IPS DF 4.7 (cell line): Measurements from ENCODE around the gene MBP.

Experiments used
- DNase-seq: peaks from one replicate; pipeline ENCODE4 v3.0.0-alpha.2; 2013; ENCODE audit warnings: low spot score; ENCODE audit errors: extremely low read depth

MBP gene

GRCh38 chr18:77084688-77085035 is 47.9 kb downstream of the MBP start:
- no peak for DNase-seq

GRCh38 chr18:77082316-77082955 is 50.1 kb downstream of the MBP start:
- DNase-seq, result no peak

DNA sequence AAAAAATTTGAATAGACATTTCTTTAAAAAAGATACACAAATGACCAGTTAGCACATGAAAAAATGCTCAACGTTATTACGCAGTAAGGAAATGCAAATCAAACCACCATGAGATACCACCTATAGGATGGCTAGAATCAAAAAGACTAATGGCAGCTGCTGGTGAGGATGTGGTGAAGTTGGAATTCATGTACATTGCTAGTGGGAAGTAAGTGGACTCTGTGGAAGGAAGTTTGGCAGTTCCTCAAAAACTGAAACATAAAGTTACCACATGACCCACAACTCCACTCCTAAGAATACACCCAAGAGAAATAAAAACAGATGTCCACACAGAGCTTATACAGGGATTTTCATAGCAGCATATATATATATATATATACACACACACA is 51.2 kb downstream of the MBP start:
- no peak for DNase-seq

- DNase-seq, result no peak
Observed at GRCh38 chr18:77079954-77080682, 52.5 kb downstream of the MBP start.

DNA sequence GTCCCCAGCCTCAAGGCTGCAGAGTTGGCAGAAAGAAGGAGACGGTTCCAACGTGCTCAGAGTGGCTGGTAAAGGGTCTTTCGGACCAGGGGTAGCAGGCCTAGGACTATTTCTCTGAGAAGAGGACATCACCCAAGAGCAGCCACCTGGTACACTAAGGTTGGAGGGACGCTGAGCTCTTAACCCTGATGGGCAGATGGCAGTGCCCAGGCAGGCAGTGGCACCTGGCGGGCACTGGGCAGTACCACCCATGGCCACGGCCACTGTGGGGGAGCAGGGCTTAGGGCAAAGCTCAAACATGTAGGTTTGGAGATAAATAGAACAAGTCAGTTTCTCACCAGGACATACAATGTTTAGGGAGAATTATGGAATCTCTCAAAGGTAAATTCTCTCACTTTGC is 53.5 kb downstream of the MBP start:
- DNase-seq, result no peak

GRCh38 chr18:77078690-77079070 is 53.9 kb downstream of the MBP start:
- DNase-seq, result no peak

DNA sequence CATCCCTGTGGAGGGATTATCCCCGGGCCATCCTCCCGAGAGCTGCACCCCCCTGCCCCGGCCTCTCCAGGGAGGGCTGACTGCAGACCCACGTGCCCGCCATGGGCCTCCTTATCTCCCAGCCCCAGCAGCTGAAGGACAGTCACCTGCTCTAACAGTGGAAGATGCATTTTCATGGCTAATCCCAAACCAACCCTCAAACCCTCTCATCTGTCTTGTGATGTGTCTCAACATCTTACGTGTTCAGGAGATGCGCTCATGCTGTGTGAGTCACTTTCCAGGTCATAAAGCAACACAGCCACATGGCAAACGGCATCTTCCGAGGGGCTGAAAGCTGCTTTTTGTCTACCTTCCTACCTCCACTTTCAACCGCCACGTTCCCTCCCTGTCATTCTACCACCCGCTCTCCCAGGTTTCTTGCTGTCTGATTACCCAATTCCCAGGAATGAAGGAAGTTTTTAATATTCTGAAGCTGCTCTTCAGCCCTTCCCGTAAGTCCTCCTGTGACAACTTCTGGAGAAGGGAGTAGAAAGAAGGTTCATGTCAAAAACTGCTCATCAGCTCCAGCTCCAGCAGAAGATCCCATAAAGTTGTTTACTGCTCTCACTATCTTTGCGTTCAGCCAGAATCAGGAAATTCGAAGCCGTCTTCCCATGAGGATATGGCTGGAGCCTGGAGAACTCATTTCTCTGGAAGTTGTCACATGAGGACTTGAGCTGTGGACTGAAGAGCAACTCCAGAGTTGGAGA is 54.5 kb downstream of the MBP start:
- no peak for DNase-seq

DNA sequence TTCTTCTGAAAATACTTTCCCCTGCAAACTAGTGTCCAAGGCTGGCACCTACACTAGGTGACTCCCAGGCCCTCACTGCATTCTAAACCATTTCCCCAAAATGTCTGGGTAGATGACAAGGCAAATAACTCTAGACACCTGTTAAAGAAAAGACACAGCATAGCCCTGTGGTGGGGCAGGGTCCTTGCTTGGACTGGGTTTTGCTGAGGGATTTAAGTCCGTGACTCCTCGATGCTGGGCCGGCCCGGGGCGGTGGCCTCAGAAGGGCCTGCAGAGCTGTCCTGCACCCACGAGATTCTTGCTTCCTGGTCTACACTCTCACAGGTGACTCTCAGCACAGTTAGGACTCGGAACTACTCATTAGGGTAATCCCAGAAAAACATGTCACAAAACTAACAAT is 55.2 kb downstream of the MBP start:
- no peak for DNase-seq

- DNase-seq, result no peak
Observed at GRCh38 chr18:77076111-77076510, 56.5 kb downstream of the MBP start.

- no peak for DNase-seq
Observed at GRCh38 chr18:77074431-77074830, 58.2 kb downstream of the MBP start.

DNA sequence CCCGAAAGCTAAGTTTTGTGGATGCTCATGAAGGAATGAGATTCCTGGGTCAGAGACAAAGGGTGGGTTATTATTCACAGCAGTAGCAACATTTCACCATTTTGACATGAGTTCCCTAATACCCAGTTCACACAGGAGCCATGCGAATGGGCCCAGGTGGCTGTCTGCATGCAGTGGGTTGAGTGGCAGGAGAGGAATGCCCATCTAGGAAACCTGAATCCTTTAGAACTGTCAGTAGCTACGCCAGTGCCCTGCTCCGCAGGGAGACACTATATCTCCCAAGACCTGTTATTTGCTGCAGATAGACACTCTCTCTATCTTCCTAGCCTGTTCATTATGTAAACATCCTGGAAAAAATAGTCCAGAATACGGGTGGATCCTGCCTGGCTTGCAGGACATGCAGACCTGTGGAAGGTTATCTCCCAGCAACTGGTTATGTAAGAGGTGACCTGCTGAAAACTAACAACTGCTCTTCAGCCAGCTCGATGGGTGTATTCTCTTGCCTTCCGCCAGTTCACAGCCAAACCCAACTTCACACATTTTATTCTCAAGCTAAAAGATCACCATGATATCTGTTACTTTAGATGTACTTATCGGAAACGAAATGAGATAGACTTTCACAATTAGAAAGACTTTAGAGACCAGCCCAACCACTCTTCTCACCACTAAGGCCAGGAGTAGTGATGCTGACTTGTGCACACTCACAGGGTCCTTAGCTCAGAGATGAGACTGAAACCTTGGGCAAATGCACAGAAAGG is 59.1 kb downstream of the MBP start:
- no peak for DNase-seq

GRCh38 chr18:77072566-77072965 is 60.0 kb downstream of the MBP start:
- no peak for DNase-seq

- DNase-seq, result no peak
Observed at GRCh38 chr18:77071711-77072292, 60.8 kb downstream of the MBP start.

DNA sequence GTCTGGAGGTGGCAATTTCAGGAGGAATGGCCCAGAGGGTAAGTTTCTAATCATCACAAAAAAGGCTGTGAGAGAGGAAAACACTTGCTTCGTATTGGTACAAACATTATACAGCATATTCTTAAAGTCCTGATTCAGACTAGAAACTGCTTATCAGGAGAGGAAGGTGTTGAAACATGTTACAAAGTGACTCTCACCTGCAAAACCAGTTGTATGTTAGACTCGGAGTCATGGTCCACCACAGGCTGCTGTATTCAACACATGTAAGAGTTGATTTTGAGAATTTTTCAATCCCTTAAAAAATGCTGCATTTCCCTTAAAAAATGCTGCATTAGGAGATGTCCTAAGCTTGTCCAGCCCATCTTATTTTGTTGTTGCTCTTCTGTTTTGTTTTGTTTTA is 61.5 kb downstream of the MBP start:
- no peak for DNase-seq

- DNase-seq, result no peak
Observed at GRCh38 chr18:77070627-77071026, 62.0 kb downstream of the MBP start.

- DNase-seq, result no peak
Observed at GRCh38 chr18:77069931-77070330, 62.7 kb downstream of the MBP start.

GRCh38 chr18:77069482-77069881 is 63.1 kb downstream of the MBP start:
- no peak for DNase-seq

GRCh38 chr18:77068321-77069312 is 64.0 kb downstream of the MBP start:
- no peak for DNase-seq

DNA sequence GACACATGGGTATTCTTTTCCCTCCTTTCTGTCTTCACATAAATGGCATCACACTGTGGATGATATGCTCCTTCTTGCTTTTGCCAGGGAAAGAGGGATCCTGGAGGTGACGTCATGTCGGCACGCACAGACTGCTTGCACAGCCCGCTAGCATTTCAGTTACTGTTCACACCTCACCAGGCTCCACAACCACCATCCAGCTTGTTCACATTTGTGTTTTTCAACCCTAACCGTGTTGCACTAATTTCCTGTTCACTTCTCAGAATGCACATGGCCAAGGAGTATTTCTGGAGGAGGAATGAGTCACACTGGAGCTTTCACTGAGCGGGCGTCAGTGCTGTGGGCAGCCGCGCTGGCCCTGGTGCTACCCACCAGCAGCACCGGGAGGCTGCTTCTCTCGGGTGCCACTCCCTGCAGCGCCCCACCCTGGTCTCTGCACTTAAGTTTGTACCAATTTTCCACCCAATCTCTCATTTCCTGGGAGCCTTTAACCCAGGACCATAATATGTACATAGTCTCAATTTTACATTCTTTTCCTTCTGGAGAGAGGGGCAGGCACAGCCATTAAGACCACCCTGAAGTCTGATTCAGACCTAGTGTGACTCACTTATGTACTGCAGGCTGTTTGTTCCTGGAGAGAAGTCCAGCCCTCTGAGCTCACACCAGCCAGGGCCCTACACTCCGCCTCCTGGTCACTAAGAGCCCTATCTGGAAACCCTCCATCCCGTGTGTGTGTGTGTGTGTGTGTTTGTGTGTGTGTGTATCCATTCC is 65.1 kb downstream of the MBP start:
- DNase-seq, result no peak

- no peak for DNase-seq
Observed at GRCh38 chr18:77066689-77067088, 65.9 kb downstream of the MBP start.
